Measurements from ENCODE around the gene SMIM44. TPM values are rescaled to one million over a fixed set of nuclear protein-coding genes. Genes with fewer than 3 reads are reported as not detected.

The SMIM44 gene
- total RNA-seq, 1 donor: not detected

DNA sequence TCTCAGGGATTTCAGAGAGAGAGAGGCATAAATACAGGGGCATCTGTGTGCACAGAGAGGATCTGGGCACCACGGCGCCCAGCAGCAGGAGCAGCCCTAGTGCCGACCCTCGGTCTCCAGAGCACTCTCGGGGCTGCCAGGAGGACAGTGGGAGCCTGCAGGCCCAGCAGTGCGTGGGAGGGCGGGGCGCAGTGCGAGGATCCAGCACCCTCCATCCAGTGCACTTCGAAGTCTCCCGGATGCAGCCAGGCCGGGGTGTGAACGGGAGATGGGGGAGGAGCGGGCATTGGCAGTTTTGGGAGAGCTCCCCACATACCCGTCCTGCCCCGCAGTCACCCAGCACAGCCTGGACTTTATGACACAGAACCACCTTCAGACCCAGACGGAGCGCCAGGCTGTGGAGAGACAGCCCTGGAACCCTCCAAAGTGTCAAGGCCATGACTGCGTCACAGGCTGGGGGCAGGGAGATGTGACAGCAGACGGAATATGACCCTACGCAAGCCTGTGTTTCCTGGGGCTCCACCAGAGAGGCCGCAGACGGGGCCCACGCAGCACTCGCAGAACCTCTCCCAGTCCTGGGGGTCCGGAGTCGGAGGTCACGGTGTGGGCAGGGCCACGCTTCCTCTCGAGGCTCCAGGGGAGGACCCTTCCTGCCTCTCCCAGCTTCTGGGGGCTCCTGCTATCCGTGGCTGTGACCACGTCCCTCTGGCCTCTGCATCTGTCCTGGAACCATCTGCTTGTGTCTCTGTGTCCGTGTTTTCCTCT lies 41.0 kb upstream of the SMIM44 start:
- H4K20me1 ChIP-seq (ENCODE audit: insufficient read depth, low read length): peaks cover 60% of the 10 kb centered on the region
- no peak overlapping the region for H2AFZ ChIP-seq (ENCODE audit: low read length)
- H3K4me1 ChIP-seq (ENCODE audit: insufficient read depth, low read length): no peaks in the 10 kb centered on the region
- TF ChIP-seq CTCF (IDR thresholded peaks at IDR 0.05; ENCODE audit: extremely low read depth, low read depth, low read length): no peak
- H3K4me3 ChIP-seq (ENCODE audit: insufficient read depth, low read length): no peak overlapping the region
- H3K9me3 ChIP-seq (ENCODE audit: low read depth, low read length): no peaks in the 10 kb centered on the region
- DNase-seq (ENCODE audit: insufficient read length, low spot score, missing footprints): no peak
- H3K4me2 ChIP-seq (ENCODE audit: insufficient read depth, low read length): no peak overlapping the region
- H3K27me3 ChIP-seq (ENCODE audit: insufficient read depth, low read length): no peaks in the 10 kb centered on the region
- H3K36me3 ChIP-seq (ENCODE audit: insufficient read depth, low read length): peaks cover 42% of the 10 kb centered on the region
- H3K79me2 ChIP-seq (ENCODE audit: insufficient read depth, low read length): peaks cover 65% of the 10 kb centered on the region
- no peak overlapping the region for H3K27ac ChIP-seq (ENCODE audit: low read depth, low read length)

- Histone ChIP-seq H2AFZ (ENCODE audit: low read length) (no peak overlapping the region), H3K4me1 (ENCODE audit: insufficient read depth, low read length) (no peaks in the 10 kb centered on the region), H3K36me3 (ENCODE audit: insufficient read depth, low read length) (peaks cover 44% of the 10 kb centered on the region), H3K27me3 (ENCODE audit: insufficient read depth, low read length) (no peaks in the 10 kb centered on the region), H3K4me2 (ENCODE audit: insufficient read depth, low read length) (no peak overlapping the region), H3K9me3 (ENCODE audit: low read depth, low read length) (no peaks in the 10 kb centered on the region), H3K27ac (ENCODE audit: low read depth, low read length) (no peak overlapping the region), H4K20me1 (ENCODE audit: insufficient read depth, low read length) (peaks cover 66% of the 10 kb centered on the region), H3K79me2 (ENCODE audit: insufficient read depth, low read length) (peaks cover 70% of the 10 kb centered on the region), H3K4me3 (ENCODE audit: insufficient read depth, low read length) (no peak overlapping the region)
- no peak for TF ChIP-seq CTCF (IDR thresholded peaks at IDR 0.05; ENCODE audit: extremely low read depth, low read depth, low read length)
- no peak for DNase-seq (ENCODE audit: insufficient read length, low spot score, missing footprints)
Measured at GRCh38 chr19:3523361-3524077, 40.3 kb upstream of the SMIM44 start.

DNA sequence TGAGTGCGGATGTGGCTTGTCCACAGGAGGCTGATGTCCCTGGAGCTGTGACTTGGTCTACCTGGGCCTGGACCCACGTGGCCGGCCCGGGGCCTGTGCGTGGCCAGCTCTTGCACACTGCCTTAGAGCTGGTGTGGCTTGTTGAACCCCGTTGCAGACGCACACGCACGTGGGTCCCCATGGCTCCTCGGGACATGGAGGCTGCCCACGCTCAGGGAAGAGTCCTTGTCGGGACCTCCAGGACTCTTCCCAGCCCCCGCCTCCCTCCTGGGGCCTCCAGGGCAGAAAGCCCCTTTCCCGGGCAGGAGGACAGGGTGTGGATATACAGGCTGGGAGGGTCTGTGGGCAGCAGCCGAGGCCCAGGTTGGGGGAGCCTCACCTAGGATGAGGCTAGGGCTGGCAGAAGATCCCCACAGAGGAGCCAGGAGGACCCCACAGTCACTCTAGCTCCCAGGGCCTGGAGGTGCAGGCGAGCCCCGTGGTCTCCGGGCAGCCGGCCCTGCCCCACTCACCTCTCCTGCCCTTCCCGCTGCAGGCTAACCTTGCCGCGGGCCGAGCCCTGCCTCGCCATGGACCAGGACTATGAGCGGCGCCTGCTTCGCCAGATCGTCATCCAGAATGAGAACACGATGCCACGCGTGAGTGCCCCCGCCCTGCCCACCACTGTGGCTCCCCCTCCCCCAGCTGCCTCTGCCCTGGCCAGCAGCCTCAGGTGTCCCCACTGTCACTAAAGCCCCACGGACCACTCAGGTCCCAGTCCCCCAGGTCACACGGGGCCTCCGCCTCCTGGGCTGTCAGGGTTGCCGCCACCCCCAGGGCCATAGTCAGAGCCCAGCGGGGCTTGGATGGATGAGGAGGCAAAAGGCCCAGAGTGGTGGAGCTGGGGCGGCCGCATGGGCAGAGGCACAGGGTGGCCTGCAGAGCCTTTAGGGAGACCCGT lies 39.5 kb upstream of the SMIM44 start:
- Histone ChIP-seq H2AFZ (ENCODE audit: low read length) (no peak overlapping the region), H4K20me1 (ENCODE audit: insufficient read depth, low read length) (peaks cover 65% of the 10 kb centered on the region), H3K4me1 (ENCODE audit: insufficient read depth, low read length) (no peaks in the 10 kb centered on the region), H3K9me3 (ENCODE audit: low read depth, low read length) (no peaks in the 10 kb centered on the region), H3K4me3 (ENCODE audit: insufficient read depth, low read length) (no peak overlapping the region), H3K27me3 (ENCODE audit: insufficient read depth, low read length) (no peaks in the 10 kb centered on the region), H3K4me2 (ENCODE audit: insufficient read depth, low read length) (no peak overlapping the region), H3K27ac (ENCODE audit: low read depth, low read length) (no peak overlapping the region), H3K36me3 (ENCODE audit: insufficient read depth, low read length) (peaks cover 36% of the 10 kb centered on the region), H3K79me2 (ENCODE audit: insufficient read depth, low read length) (peaks cover 77% of the 10 kb centered on the region)
- no peak for TF ChIP-seq CTCF (IDR thresholded peaks at IDR 0.05; ENCODE audit: extremely low read depth, low read depth, low read length)
- no peak for DNase-seq (ENCODE audit: insufficient read length, low spot score, missing footprints)

Data from osteoblast (primary cell).